Measurements from ENCODE around the gene ZNF79.

DNA sequence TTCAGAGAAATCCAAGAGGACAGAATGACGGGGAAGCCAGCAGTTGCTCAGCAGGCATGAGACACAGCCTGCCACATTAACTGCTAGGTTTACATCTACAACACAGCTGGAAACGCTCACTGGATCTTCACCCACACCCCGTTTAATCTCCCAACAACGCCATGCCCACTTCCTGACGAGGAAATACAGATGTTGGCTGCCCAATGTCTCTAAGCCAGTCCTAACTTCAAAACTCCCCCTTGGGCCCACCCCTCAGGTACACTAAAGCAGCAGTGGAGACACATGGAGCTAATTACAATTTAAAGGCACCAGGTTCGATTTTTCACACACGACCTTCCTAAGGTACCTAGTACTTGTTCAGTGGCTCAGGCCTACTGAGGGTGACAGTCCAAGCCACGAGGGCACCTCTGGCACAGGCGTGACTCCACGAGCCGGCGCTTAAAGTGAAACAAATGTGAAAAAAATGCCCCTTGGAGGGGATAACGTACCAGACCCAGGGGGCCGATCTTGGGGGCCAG lies 26.1 kb downstream of the ZNF79 start:
- TF ChIP-seq, protein P1, sequence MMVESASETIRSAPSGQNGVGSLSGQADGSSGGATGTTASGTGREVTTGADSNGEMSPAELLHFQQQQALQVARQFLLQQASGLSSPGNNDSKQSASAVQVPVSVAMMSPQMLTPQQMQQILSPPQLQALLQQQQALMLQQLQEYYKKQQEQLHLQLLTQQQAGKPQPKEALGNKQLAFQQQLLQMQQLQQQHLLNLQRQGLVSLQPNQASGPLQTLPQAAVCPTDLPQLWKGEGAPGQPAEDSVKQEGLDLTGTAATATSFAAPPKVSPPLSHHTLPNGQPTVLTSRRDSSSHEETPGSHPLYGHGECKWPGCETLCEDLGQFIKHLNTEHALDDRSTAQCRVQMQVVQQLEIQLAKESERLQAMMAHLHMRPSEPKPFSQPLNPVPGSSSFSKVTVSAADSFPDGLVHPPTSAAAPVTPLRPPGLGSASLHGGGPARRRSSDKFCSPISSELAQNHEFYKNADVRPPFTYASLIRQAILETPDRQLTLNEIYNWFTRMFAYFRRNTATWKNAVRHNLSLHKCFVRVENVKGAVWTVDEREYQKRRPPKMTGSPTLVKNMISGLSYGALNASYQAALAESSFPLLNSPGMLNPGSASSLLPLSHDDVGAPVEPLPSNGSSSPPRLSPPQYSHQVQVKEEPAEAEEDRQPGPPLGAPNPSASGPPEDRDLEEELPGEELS (CRISPR knock-in tag; IDR thresholded peaks at IDR 0.05), result no peak
- no peak for TF ChIP-seq CTCF (IDR thresholded peaks at IDR 0.05)
- TF ChIP-seq, protein P2, sequence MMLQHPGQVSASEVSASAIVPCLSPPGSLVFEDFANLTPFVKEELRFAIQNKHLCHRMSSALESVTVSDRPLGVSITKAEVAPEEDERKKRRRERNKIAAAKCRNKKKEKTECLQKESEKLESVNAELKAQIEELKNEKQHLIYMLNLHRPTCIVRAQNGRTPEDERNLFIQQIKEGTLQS (CRISPR knock-in tag; conservative IDR thresholded peaks at IDR 0.05), result no peak
- TF ChIP-seq SP1 (CRISPR knock-in tag; conservative IDR thresholded peaks at IDR 0.05), result no peak
- TF ChIP-seq, protein P3, sequence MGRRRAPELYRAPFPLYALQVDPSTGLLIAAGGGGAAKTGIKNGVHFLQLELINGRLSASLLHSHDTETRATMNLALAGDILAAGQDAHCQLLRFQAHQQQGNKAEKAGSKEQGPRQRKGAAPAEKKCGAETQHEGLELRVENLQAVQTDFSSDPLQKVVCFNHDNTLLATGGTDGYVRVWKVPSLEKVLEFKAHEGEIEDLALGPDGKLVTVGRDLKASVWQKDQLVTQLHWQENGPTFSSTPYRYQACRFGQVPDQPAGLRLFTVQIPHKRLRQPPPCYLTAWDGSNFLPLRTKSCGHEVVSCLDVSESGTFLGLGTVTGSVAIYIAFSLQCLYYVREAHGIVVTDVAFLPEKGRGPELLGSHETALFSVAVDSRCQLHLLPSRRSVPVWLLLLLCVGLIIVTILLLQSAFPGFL (CRISPR knock-in tag; IDR thresholded peaks at IDR 0.05; ENCODE audit: borderline replicate concordance), result no peak
- no peak for TF ChIP-seq NFYB (CRISPR knock-in tag; conservative IDR thresholded peaks at IDR 0.05; ENCODE audit: low read depth)
- no peak for TF ChIP-seq ZNF138 (CRISPR knock-in tag; conservative IDR thresholded peaks at IDR 0.05)
- TF ChIP-seq, protein P4, sequence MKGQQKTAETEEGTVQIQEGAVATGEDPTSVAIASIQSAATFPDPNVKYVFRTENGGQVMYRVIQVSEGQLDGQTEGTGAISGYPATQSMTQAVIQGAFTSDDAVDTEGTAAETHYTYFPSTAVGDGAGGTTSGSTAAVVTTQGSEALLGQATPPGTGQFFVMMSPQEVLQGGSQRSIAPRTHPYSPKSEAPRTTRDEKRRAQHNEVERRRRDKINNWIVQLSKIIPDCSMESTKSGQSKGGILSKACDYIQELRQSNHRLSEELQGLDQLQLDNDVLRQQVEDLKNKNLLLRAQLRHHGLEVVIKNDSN (CRISPR knock-in tag; IDR thresholded peaks at IDR 0.05), result 0 out of 2 replicates have a peak, but pooled peaks have one; percentile 7
- TF ChIP-seq ZNF532 (CRISPR knock-in tag; IDR thresholded peaks at IDR 0.05; ENCODE audit: borderline replicate concordance), result no peak
